Measurements from ENCODE around the gene WIZ.

Gene WIZ

GRCh38 chr19:15447057-15447456 is 2.7 kb downstream of the WIZ start:
- no peak overlapping the region for H3K4me3 Mint-ChIP-seq
- peaks cover 25% of the 10 kb centered on the region for H3K27me3 Mint-ChIP-seq (ENCODE audit: low read depth, poor library complexity)
- H3K27ac Mint-ChIP-seq = no peak overlapping the region

GRCh38 chr19:15445807-15446376 is 3.9 kb downstream of the WIZ start:
- TF ChIP-seq CTCF (IDR thresholded peaks at IDR 0.05) = no peak
- peaks cover 6% of the 10 kb centered on the region for H3K36me3 Mint-ChIP-seq (ENCODE audit: low read depth)
- no peaks in the 10 kb centered on the region for H3K9me3 Mint-ChIP-seq
- H3K27me3 Mint-ChIP-seq (ENCODE audit: low read depth, poor library complexity) = peaks cover 13% of the 10 kb centered on the region
- H3K4me1 Mint-ChIP-seq = peaks cover 12% of the 10 kb centered on the region
- DNase-seq = no peak
- no peak overlapping the region for H3K4me3 Mint-ChIP-seq
- H3K27ac Mint-ChIP-seq = no peak overlapping the region

More at GRCh38 chr19:15447057-15447456, 2.7 kb downstream of the WIZ start:
- Mint-ChIP-seq H3K4me1 (peaks cover 12% of the 10 kb centered on the region), H3K36me3 (ENCODE audit: low read depth) (peaks cover 6% of the 10 kb centered on the region), H3K9me3 (no peaks in the 10 kb centered on the region)
- no peak for TF ChIP-seq CTCF (IDR thresholded peaks at IDR 0.05)
- DNase-seq = no peak

GRCh38 chr19:15445227-15445605 is 4.5 kb downstream of the WIZ start:
- H3K36me3 Mint-ChIP-seq (ENCODE audit: low read depth) = peaks cover 6% of the 10 kb centered on the region
- H3K4me3 Mint-ChIP-seq = no peak overlapping the region
- peaks cover 9% of the 10 kb centered on the region for H3K27me3 Mint-ChIP-seq (ENCODE audit: low read depth, poor library complexity)
- H3K4me1 Mint-ChIP-seq = peaks cover 10% of the 10 kb centered on the region
- no peak for DNase-seq
- no peak overlapping the region for H3K27ac Mint-ChIP-seq
- no peak for TF ChIP-seq CTCF (IDR thresholded peaks at IDR 0.05)
- H3K9me3 Mint-ChIP-seq = no peaks in the 10 kb centered on the region

GRCh38 chr19:15444505-15445226 is 5.1 kb downstream of the WIZ start:
- Mint-ChIP-seq H3K36me3 (ENCODE audit: low read depth) (peaks cover 6% of the 10 kb centered on the region), H3K9me3 (no peaks in the 10 kb centered on the region), H3K4me1 (peaks cover 9% of the 10 kb centered on the region), H3K27me3 (ENCODE audit: low read depth, poor library complexity) (peaks cover 9% of the 10 kb centered on the region), H3K4me3 (no peak overlapping the region), H3K27ac (no peak overlapping the region)
- no peak for TF ChIP-seq CTCF (IDR thresholded peaks at IDR 0.05)
- no peak for DNase-seq

GRCh38 chr19:15443838-15444237 is 5.9 kb downstream of the WIZ start:
- DNase-seq = no peak
- H3K36me3 Mint-ChIP-seq (ENCODE audit: low read depth) = peaks cover 6% of the 10 kb centered on the region
- H3K9me3 Mint-ChIP-seq = no peaks in the 10 kb centered on the region
- H3K4me3 Mint-ChIP-seq = no peak overlapping the region
- no peak for TF ChIP-seq CTCF (IDR thresholded peaks at IDR 0.05)
- peaks cover 6% of the 10 kb centered on the region for H3K4me1 Mint-ChIP-seq
- H3K27ac Mint-ChIP-seq = no peak overlapping the region
- peaks cover 9% of the 10 kb centered on the region for H3K27me3 Mint-ChIP-seq (ENCODE audit: low read depth, poor library complexity)

- Mint-ChIP-seq H3K9me3 (no peaks in the 10 kb centered on the region), H3K36me3 (ENCODE audit: low read depth) (peaks cover 6% of the 10 kb centered on the region), H3K27ac (peak overlapping the region; percentile 13), H3K27me3 (ENCODE audit: low read depth, poor library complexity) (peaks cover 5% of the 10 kb centered on the region), H3K4me3 (no peak overlapping the region), H3K4me1 (peaks cover 1% of the 10 kb centered on the region)
- no peak for TF ChIP-seq CTCF (IDR thresholded peaks at IDR 0.05)
- DNase-seq = no peak
These were observed 6.4 kb downstream of the WIZ start for GRCh38 chr19:15443325-15443724.

Data from nephron progenitor cell (in vitro differentiated cells).